GM23338 (cell line): ENCODE results near the gene CAPN10. TPM values are rescaled to one million over a fixed set of nuclear protein-coding genes. Genes with fewer than 3 reads are reported as not detected.

Source experiments
- ATAC-seq: fragments of 200-7000 bp; cut with Tn5 transposase; 3 replicates; pipeline ENCODE4 v1.9.1; 2020
- DNase-seq: peaks from one replicate; pipeline ENCODE4 v3.0.0-alpha.2; 2015; ENCODE audit warnings: low spot score
- H2AFZ ChIP-seq: fragments of 200-600 bp; sonication (generic); 2 replicates; pipeline ENCODE4 v1.8.0; 2016; ENCODE audit warnings: antibody characterized with exemption, mild to moderate bottlenecking, moderate library complexity
- H3F3A ChIP-seq: fragments of 200-600 bp; sonication (generic); replicated peaks from 2 replicates; pipeline ENCODE4 v1.8.0; 2017; ENCODE audit warnings: antibody characterized with exemption, mixed run types, low read depth
- H3K27ac ChIP-seq: fragments of 200-600 bp; sonication (generic); 2 replicates; pipeline ENCODE4 v1.6.1; 2016; ENCODE audit warnings: low read depth
- H3K27me3 ChIP-seq: fragments of 200-600 bp; sonication (generic); 2 replicates; pipeline ENCODE4 v1.8.0; 2016; ENCODE audit warnings: mild to moderate bottlenecking, mixed run types, moderate library complexity; ENCODE audit not compliant: insufficient read depth
- H3K36me3 ChIP-seq: fragments of 200-600 bp; sonication (generic); 2 replicates; pipeline ENCODE4 v1.8.0; 2016; ENCODE audit warnings: mild to moderate bottlenecking; ENCODE audit not compliant: insufficient read depth
- H3K4me1 ChIP-seq: fragments of 200-600 bp; sonication (generic); 2 replicates; pipeline ENCODE4 v1.8.0; 2016; ENCODE audit warnings: mild to moderate bottlenecking, moderate library complexity; ENCODE audit not compliant: insufficient read depth
- H3K4me2 ChIP-seq: fragments of 200-600 bp; sonication (generic); 2 replicates; pipeline ENCODE4 v1.7.1; 2017; ENCODE audit warnings: mixed run types
- H3K4me3 ChIP-seq: fragments of 200-600 bp; sonication (generic); 2 replicates; pipeline ENCODE4 v1.6.1; 2016; ENCODE audit warnings: mixed run types
- H3K79me2 ChIP-seq: fragments of 200-600 bp; sonication (generic); replicated peaks from 2 replicates; pipeline ENCODE4 v1.8.0; 2017; ENCODE audit warnings: mild to moderate bottlenecking; ENCODE audit not compliant: insufficient read depth
- H3K9me2 ChIP-seq: fragments of 200-600 bp; sonication (generic); 2 replicates; pipeline ENCODE4 v1.8.0; 2017; ENCODE audit not compliant: insufficient read depth
- H4K20me1 ChIP-seq: fragments of 200-600 bp; sonication (generic); replicated peaks from 2 replicates; pipeline ENCODE4 v1.8.0; 2017; ENCODE audit warnings: mild to moderate bottlenecking; ENCODE audit not compliant: insufficient read depth
- H3K27ac Mint-ChIP-seq: 2 replicates; pipeline ENCODE4 v1.8.0; 2020; ENCODE audit warnings: inconsistent platforms, mild to moderate bottlenecking, moderate library complexity, mixed read lengths
- H3K27me3 Mint-ChIP-seq: 3 replicates; pipeline ENCODE4 v1.8.0; 2022; ENCODE audit warnings: low read depth, mild to moderate bottlenecking, moderate library complexity, mixed read lengths, inconsistent platforms; ENCODE audit not compliant: insufficient read depth, poor library complexity
- H3K36me3 Mint-ChIP-seq: 3 replicates; pipeline ENCODE4 v1.8.0; 2021; ENCODE audit warnings: low read depth, mild to moderate bottlenecking, inconsistent platforms, moderate library complexity, mixed read lengths
- H3K4me1 Mint-ChIP-seq: 3 replicates; pipeline ENCODE4 v1.8.0; 2020; ENCODE audit warnings: mild to moderate bottlenecking, inconsistent platforms, mixed read lengths
- H3K4me3 Mint-ChIP-seq: 3 replicates; pipeline ENCODE4 v1.8.0; 2021; ENCODE audit warnings: moderate library complexity, mild to moderate bottlenecking, inconsistent platforms, mixed read lengths
- H3K9me3 Mint-ChIP-seq: 3 replicates; pipeline ENCODE4 v1.8.0; 2020; ENCODE audit warnings: moderate library complexity, mild to moderate bottlenecking, inconsistent platforms, mixed read lengths
- CREB1 ChIP-seq: fragments of 250-450 bp; sonication (Bioruptor Pico); IDR thresholded peaks from 2 replicates; pipeline ENCODE4 v1.5.0; 2020; ENCODE audit warnings: low read depth, mild to moderate bottlenecking, moderate library complexity
- EZH2 ChIP-seq: fragments of 200-600 bp; sonication (generic); IDR thresholded peaks from one replicate; pipeline ENCODE4 v1.8.0; 2017; ENCODE audit warnings: antibody characterized with exemption, mild to moderate bottlenecking, low read depth; ENCODE audit not compliant: unreplicated experiment
- EZH2phosphoT487 ChIP-seq: fragments of 200-600 bp; sonication (generic); IDR thresholded peaks from one replicate; pipeline ENCODE4 v1.8.1; 2018; ENCODE audit warnings: antibody characterized with exemption; ENCODE audit not compliant: unreplicated experiment
- JUNB ChIP-seq: IDR thresholded peaks from one replicate; pipeline ENCODE4 v1.6.1; 2016; ENCODE audit warnings: antibody characterized with exemption; ENCODE audit not compliant: unreplicated experiment
- NANOG ChIP-seq: IDR thresholded peaks from 2 replicates; pipeline ENCODE4 v1.6.1; 2016; ENCODE audit warnings: antibody characterized with exemption, borderline replicate concordance
- POLR2AphosphoS5 ChIP-seq: IDR thresholded peaks from 2 replicates; pipeline ENCODE4 v1.6.1; 2016; ENCODE audit warnings: antibody characterized with exemption, low read depth
- STAT1 ChIP-seq: IDR thresholded peaks from one replicate; pipeline ENCODE4 v1.6.1; 2016; ENCODE audit warnings: antibody characterized with exemption; ENCODE audit not compliant: unreplicated experiment
- ZNF114 ChIP-seq: fragments of 250-450 bp; sonication (Bioruptor Pico); IDR thresholded peaks from 2 replicates; pipeline ENCODE4 v1.5.0; 2020; ENCODE audit warnings: mild to moderate bottlenecking, moderate library complexity
- polyA plus RNA-seq: library from polyadenylated mRNA; unstranded; fragments of >200 nt; fragmentation: Nextera tagmentation; extraction: Ambion mirVana; gene quantifications from 2 replicates; pipeline ENCODE4 v1.2.1, GENCODE V29; 2016
- total RNA-seq: library from RNA; depleted of rRNA; stranded (reverse); fragments of >200 nt; shearing (Covaris generic); gene quantifications from 2 replicates; pipeline ENCODE4 v1.2.3, GENCODE V29; 2014
- TF ChIP-seq, protein P1 (sequence below): IDR thresholded peaks from 2 replicates; pipeline ENCODE4 v1.6.1; 2016; ENCODE audit warnings: antibody characterized with exemption
- TF ChIP-seq, protein P2 (sequence below), 2 experiments: fragments of 200-600 bp in 1 of 2; sonication (generic) in 1 of 2; conservative IDR thresholded peaks; 2 replicates each; pipeline versions ENCODE4 v1.5.1 to v1.6.1; 2016 to 2017; ENCODE audit warnings: antibody characterized with exemption in 2 of 2, low read depth in 2 of 2, mild to moderate bottlenecking in 2 of 2, moderate library complexity in 1 of 2
- TF ChIP-seq, protein P3 (sequence below): IDR thresholded peaks from one replicate; pipeline ENCODE4 v1.6.1; 2018; ENCODE audit warnings: antibody characterized with exemption; ENCODE audit not compliant: unreplicated experiment

The CAPN10 gene
- total and polyA plus RNA-seq, 2 experiments from 2014 or later: 30.2 to 59.8 TPM

DNA sequence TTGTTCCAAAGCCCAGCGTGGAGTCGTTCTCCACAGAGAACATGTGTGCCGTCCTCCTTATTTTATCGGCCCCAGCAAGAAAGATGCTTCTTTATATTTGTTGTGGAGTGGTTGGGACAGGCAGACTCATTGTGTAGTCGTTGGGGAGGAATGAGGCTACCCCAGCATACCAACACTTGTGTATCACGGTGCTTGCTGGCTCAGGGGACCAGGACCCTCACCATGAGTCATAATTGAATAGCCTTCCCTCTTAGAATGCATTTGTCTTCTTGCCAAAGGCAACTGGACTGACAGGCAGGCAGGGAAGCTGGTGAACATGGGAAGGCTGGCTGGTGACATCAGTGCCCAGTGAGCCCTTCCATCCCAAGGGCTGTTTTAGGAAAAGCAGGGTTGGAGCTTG, 4.7 kb downstream of the CAPN10 start:
- H3K4me3 ChIP-seq: no peak overlapping the region
- H3K9me2 ChIP-seq: no peaks in the 10 kb centered on the region
- Mint-ChIP-seq H3K4me3 (no peak overlapping the region), H3K9me3 (no peaks in the 10 kb centered on the region), H3K4me1 (peaks cover 22% of the 10 kb centered on the region), H3K27ac (no peak overlapping the region), H3K36me3 (peaks cover 3% of the 10 kb centered on the region; the same call in 2 of the 3 replicates), H3K27me3 (peaks cover 15% of the 10 kb centered on the region)
- H2AFZ ChIP-seq: no peak overlapping the region
- DNase-seq (no peak), ATAC-seq (no peak)
- H3K27ac ChIP-seq: no peak overlapping the region
- peaks cover 51% of the 10 kb centered on the region for H3K79me2 ChIP-seq
- H3K27me3 ChIP-seq: no peaks in the 10 kb centered on the region
- H3K36me3 ChIP-seq: no peaks in the 10 kb centered on the region
- H3F3A ChIP-seq: no peaks in the 10 kb centered on the region
- no peak overlapping the region for H3K4me2 ChIP-seq
- H3K4me1 ChIP-seq: peaks cover 10% of the 10 kb centered on the region
- TF ChIP-seq STAT1: no peak
- TF ChIP-seq, protein P1, sequence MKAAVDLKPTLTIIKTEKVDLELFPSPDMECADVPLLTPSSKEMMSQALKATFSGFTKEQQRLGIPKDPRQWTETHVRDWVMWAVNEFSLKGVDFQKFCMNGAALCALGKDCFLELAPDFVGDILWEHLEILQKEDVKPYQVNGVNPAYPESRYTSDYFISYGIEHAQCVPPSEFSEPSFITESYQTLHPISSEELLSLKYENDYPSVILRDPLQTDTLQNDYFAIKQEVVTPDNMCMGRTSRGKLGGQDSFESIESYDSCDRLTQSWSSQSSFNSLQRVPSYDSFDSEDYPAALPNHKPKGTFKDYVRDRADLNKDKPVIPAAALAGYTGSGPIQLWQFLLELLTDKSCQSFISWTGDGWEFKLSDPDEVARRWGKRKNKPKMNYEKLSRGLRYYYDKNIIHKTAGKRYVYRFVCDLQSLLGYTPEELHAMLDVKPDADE: no peak
- H4K20me1 ChIP-seq: peaks cover 18% of the 10 kb centered on the region

GRCh38 chr2:240591784-240592183, 5.2 kb downstream of the CAPN10 start:
- no peaks in the 10 kb centered on the region for H3F3A ChIP-seq
- H3K27ac ChIP-seq: no peak overlapping the region
- H3K9me2 ChIP-seq: no peaks in the 10 kb centered on the region
- no peak for ATAC-seq
- peaks cover 14% of the 10 kb centered on the region for H3K27me3 Mint-ChIP-seq
- no peak overlapping the region for H3K4me2 ChIP-seq
- H3K4me1 Mint-ChIP-seq: peaks cover 22% of the 10 kb centered on the region
- no peaks in the 10 kb centered on the region for H3K27me3 ChIP-seq
- H3K9me3 Mint-ChIP-seq: no peaks in the 10 kb centered on the region
- peaks cover 3% of the 10 kb centered on the region; the same call in 2 of the 3 replicates for H3K36me3 Mint-ChIP-seq
- no peak overlapping the region for H3K4me3 ChIP-seq
- no peaks in the 10 kb centered on the region for H3K36me3 ChIP-seq
- H3K79me2 ChIP-seq: peaks cover 51% of the 10 kb centered on the region
- no peak for DNase-seq
- no peak overlapping the region for H3K27ac Mint-ChIP-seq
- peaks cover 10% of the 10 kb centered on the region for H3K4me1 ChIP-seq
- no peak overlapping the region for H2AFZ ChIP-seq
- H3K4me3 Mint-ChIP-seq: no peak overlapping the region
- H4K20me1 ChIP-seq: peaks cover 18% of the 10 kb centered on the region
- TF ChIP-seq, protein P1: no peak
- no peak for TF ChIP-seq EZH2
- no peak for TF ChIP-seq STAT1
- TF ChIP-seq, protein P2, sequence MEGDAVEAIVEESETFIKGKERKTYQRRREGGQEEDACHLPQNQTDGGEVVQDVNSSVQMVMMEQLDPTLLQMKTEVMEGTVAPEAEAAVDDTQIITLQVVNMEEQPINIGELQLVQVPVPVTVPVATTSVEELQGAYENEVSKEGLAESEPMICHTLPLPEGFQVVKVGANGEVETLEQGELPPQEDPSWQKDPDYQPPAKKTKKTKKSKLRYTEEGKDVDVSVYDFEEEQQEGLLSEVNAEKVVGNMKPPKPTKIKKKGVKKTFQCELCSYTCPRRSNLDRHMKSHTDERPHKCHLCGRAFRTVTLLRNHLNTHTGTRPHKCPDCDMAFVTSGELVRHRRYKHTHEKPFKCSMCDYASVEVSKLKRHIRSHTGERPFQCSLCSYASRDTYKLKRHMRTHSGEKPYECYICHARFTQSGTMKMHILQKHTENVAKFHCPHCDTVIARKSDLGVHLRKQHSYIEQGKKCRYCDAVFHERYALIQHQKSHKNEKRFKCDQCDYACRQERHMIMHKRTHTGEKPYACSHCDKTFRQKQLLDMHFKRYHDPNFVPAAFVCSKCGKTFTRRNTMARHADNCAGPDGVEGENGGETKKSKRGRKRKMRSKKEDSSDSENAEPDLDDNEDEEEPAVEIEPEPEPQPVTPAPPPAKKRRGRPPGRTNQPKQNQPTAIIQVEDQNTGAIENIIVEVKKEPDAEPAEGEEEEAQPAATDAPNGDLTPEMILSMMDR (conservative IDR thresholded peaks at IDR 0.05; ENCODE audit: low read depth in 2 of 2): no peak
- TF ChIP-seq, protein P3, sequence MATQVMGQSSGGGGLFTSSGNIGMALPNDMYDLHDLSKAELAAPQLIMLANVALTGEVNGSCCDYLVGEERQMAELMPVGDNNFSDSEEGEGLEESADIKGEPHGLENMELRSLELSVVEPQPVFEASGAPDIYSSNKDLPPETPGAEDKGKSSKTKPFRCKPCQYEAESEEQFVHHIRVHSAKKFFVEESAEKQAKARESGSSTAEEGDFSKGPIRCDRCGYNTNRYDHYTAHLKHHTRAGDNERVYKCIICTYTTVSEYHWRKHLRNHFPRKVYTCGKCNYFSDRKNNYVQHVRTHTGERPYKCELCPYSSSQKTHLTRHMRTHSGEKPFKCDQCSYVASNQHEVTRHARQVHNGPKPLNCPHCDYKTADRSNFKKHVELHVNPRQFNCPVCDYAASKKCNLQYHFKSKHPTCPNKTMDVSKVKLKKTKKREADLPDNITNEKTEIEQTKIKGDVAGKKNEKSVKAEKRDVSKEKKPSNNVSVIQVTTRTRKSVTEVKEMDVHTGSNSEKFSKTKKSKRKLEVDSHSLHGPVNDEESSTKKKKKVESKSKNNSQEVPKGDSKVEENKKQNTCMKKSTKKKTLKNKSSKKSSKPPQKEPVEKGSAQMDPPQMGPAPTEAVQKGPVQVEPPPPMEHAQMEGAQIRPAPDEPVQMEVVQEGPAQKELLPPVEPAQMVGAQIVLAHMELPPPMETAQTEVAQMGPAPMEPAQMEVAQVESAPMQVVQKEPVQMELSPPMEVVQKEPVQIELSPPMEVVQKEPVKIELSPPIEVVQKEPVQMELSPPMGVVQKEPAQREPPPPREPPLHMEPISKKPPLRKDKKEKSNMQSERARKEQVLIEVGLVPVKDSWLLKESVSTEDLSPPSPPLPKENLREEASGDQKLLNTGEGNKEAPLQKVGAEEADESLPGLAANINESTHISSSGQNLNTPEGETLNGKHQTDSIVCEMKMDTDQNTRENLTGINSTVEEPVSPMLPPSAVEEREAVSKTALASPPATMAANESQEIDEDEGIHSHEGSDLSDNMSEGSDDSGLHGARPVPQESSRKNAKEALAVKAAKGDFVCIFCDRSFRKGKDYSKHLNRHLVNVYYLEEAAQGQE: no peak
- no peak for TF ChIP-seq POLR2AphosphoS5
- no peak for TF ChIP-seq EZH2phosphoT487
- no peak for TF ChIP-seq JUNB
- TF ChIP-seq ZNF114 (CRISPR knock-in tag): no peak
- TF ChIP-seq CREB1 (CRISPR knock-in tag): no peak
- no peak for TF ChIP-seq NANOG
